HepG2 (cell line): ENCODE data around the gene PFN4. TPM values are rescaled to one million over a fixed set of nuclear protein-coding genes. Genes with fewer than 3 reads are reported as not detected.

Source experiments
- ATF7-NPFF ChIP-seq: sonication (generic); formaldehyde crosslinking; IDR thresholded peaks from 2 replicates; pipeline ENCODE4 v1.8.1; 2023; ENCODE audit warnings: mild to moderate bottlenecking, low read depth, missing genetic modification reagents, moderate library complexity
- CENPX ChIP-seq: sonication (generic); formaldehyde crosslinking; IDR thresholded peaks from 2 replicates; pipeline ENCODE4 v1.9.0; 2021; ENCODE audit warnings: mild to moderate bottlenecking, missing genetic modification reagents, moderate library complexity
- CREB3 ChIP-seq: sonication (generic); formaldehyde crosslinking; IDR thresholded peaks from 2 replicates; pipeline ENCODE4 v1.5.0; 2020; ENCODE audit warnings: missing genetic modification reagents
- DR1 ChIP-seq: sonication (generic); formaldehyde crosslinking; IDR thresholded peaks from 2 replicates; pipeline ENCODE4 v1.8.0; 2021; ENCODE audit warnings: mild to moderate bottlenecking, missing genetic modification reagents, inconsistent platforms
- MED13 ChIP-seq: sonication (generic); formaldehyde crosslinking; IDR thresholded peaks from 2 replicates; pipeline ENCODE4 v1.5.0; 2020; ENCODE audit warnings: missing genetic modification reagents
- PRMT3 ChIP-seq: sonication (generic); formaldehyde crosslinking; IDR thresholded peaks from 2 replicates; pipeline ENCODE4 v1.8.1; 2022; ENCODE audit warnings: low read depth, mild to moderate bottlenecking, moderate library complexity, missing genetic modification reagents, borderline replicate concordance
- SNAPC2 ChIP-seq: sonication (generic); formaldehyde crosslinking; IDR thresholded peaks from 2 replicates; pipeline ENCODE4 v1.8.1; 2022; ENCODE audit warnings: mild to moderate bottlenecking, missing genetic modification reagents
- TFE3 ChIP-seq: IDR thresholded peaks from 2 replicates; pipeline ENCODE4 v1.6.1; 2016
- U2AF1 ChIP-seq: fragments of 200-400 bp; formaldehyde crosslinking; optimal IDR thresholded peaks from 2 replicates; pipeline ENCODE3; 2017; ENCODE audit warnings: mild to moderate bottlenecking, low read depth, low read length
- ZFP36 ChIP-seq: fragments of 150-350 bp; IDR thresholded peaks from 2 replicates; pipeline ENCODE4 v1.6.1; 2018; ENCODE audit warnings: borderline replicate concordance, low read length, low read depth; ENCODE audit not compliant: partially characterized antibody
- ZNF136 ChIP-seq: sonication (generic); formaldehyde crosslinking; IDR thresholded peaks from 2 replicates; pipeline ENCODE4 v1.8.1; 2022; ENCODE audit warnings: low read depth, mild to moderate bottlenecking, moderate library complexity, missing genetic modification reagents
- ZNF362 ChIP-seq: sonication (generic); formaldehyde crosslinking; IDR thresholded peaks from 2 replicates; pipeline ENCODE4 v1.4.0; 2020; ENCODE audit warnings: missing genetic modification reagents, mild to moderate bottlenecking, borderline replicate concordance
- ZNF510 ChIP-seq: sonication (generic); formaldehyde crosslinking; IDR thresholded peaks from 2 replicates; pipeline ENCODE4 v1.4.0; 2020; ENCODE audit warnings: low read depth, mild to moderate bottlenecking, missing genetic modification reagents
- ZNF570 ChIP-seq: sonication (generic); formaldehyde crosslinking; IDR thresholded peaks from 2 replicates; pipeline ENCODE4 v1.4.0; 2020; ENCODE audit warnings: mild to moderate bottlenecking, missing genetic modification reagents, borderline replicate concordance
- ZNF576 ChIP-seq: sonication (generic); formaldehyde crosslinking; IDR thresholded peaks from 2 replicates; pipeline ENCODE4 v1.4.0; 2020; ENCODE audit warnings: mild to moderate bottlenecking, missing genetic modification reagents
- ZNF724P ChIP-seq: sonication (generic); formaldehyde crosslinking; IDR thresholded peaks from 2 replicates; pipeline ENCODE4 v1.8.0; 2022; ENCODE audit warnings: missing genetic modification reagents, borderline replicate concordance
- ZNF816 ChIP-seq: sonication (generic); formaldehyde crosslinking; IDR thresholded peaks from 2 replicates; pipeline ENCODE4 v1.8.0; 2022; ENCODE audit warnings: missing genetic modification reagents, mild to moderate bottlenecking, borderline replicate concordance
- ZNF841 ChIP-seq: sonication (generic); formaldehyde crosslinking; IDR thresholded peaks from 2 replicates; pipeline ENCODE4 v1.8.1; 2023; ENCODE audit warnings: missing genetic modification reagents, borderline replicate concordance
- polyA plus RNA-seq, 8 experiments: library from polyadenylated mRNA; depleted of rRNA in 3 of 8; stranded (reverse) in 7 of 8; unstranded in 1 of 8; fragments of >200 nt; fragmentation: Illumina TruSeq in 4 of 8; extraction: Trizol in 4 of 8; gene quantifications; 2 replicates each; pipeline versions ENCODE4 v1.2.1 to v1.2.3, GENCODE V29; 2011 to 2016; ENCODE audit warnings: low read depth in 4 of 8, missing spikeins in 1 of 8, mixed read lengths in 1 of 8; ENCODE audit not compliant: insufficient read depth in 1 of 8
- total RNA-seq, 5 experiments: library from RNA; depleted of rRNA; stranded (reverse); fragments of >200 nt; fragmentation: Illumina TruSeq; extraction: Trizol; gene quantifications; 2 replicates each; pipeline ENCODE4 v1.2.3, GENCODE V29; 2016; ENCODE audit warnings: low read depth in 1 of 5
- TF ChIP-seq, protein P1 (sequence below): sonication (generic); formaldehyde crosslinking; IDR thresholded peaks from 2 replicates; pipeline ENCODE4 v1.5.1; 2020; ENCODE audit warnings: missing genetic modification reagents, mild to moderate bottlenecking, borderline replicate concordance
- TF ChIP-seq, protein P2 (sequence below): sonication (generic); formaldehyde crosslinking; IDR thresholded peaks from 2 replicates; pipeline ENCODE4 v1.4.0; 2020; ENCODE audit warnings: missing genetic modification reagents

PFN4 gene
- total and polyA plus RNA-seq, 2 of the 13 experiments (the other 11 are each of a cell fraction or from before 2014, with no cell fraction given): 0.12 to 0.20 TPM

DNA sequence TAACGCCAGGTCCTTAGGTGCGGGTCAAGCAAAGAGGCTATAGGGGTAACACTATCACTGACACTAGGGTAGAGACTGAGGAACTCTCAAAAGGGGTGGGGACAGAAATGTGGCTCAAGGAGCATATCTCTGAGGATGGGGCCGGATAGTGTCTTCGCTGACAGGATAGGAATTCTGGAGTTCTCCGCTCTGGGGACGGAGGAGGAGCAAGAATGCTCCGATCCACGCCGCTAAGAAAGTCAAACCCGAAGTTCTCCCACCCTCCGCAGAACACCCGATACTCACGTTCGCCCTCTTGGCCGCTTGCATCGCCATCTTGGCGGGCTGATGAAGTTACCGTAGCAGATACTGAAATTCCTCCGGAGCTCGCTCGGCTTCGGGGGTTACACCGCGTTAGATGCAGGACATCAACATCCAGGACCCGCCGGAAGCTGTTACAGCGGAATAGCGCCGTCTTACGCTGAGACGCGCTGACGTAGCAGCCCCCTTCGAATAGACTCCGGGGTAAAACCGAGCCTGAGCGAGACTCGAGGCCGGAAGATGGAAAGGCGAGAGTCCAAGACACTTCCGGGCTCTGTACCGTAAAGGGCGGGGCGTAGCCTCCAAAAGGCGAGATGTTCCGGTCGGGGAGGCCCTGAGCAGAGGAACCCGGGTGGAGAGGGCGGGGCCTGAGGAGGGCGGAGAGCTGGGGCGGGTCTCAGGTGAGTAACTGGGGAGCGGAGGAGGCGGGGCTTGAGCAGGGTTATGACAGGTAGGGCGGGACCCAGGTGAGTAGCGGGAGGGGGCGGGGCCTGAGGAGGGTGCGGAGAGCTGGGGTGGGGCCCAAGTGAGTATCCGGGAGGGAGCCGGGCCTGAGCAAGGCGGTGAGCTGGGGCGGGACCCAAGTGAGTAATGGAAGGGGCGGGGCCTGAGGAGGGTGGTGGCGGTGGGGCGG, 47.0 kb downstream of the PFN4 start, which contains the start of gene SF3B6 (continued):
- peak; percentile 97 for TF ChIP-seq U2AF1
- TF ChIP-seq CREB3 (CRISPR knock-in tag): no peak
- TF ChIP-seq ZNF816 (CRISPR knock-in tag): 0 out of 2 replicates have a peak, but pooled peaks have one; percentile 58
- peak; percentile 82; the same call in 1 of the 2 replicates for TF ChIP-seq ZNF510
- TF ChIP-seq, protein P1, sequence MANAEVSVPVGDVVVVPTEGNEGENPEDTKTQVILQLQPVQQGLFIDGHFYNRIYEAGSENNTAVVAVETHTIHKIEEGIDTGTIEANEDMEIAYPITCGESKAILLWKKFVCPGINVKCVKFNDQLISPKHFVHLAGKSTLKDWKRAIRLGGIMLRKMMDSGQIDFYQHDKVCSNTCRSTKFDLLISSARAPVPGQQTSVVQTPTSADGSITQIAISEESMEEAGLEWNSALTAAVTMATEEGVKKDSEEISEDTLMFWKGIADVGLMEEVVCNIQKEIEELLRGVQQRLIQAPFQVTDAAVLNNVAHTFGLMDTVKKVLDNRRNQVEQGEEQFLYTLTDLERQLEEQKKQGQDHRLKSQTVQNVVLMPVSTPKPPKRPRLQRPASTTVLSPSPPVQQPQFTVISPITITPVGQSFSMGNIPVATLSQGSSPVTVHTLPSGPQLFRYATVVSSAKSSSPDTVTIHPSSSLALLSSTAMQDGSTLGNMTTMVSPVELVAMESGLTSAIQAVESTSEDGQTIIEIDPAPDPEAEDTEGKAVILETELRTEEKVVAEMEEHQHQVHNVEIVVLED (CRISPR knock-in tag): peak; percentile 100
- TF ChIP-seq, protein P2, sequence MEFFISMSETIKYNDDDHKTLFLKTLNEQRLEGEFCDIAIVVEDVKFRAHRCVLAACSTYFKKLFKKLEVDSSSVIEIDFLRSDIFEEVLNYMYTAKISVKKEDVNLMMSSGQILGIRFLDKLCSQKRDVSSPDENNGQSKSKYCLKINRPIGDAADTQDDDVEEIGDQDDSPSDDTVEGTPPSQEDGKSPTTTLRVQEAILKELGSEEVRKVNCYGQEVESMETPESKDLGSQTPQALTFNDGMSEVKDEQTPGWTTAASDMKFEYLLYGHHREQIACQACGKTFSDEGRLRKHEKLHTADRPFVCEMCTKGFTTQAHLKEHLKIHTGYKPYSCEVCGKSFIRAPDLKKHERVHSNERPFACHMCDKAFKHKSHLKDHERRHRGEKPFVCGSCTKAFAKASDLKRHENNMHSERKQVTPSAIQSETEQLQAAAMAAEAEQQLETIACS (CRISPR knock-in tag): no peak
- TF ChIP-seq ZNF570 (CRISPR knock-in tag): no peak
- peak; percentile 92 for TF ChIP-seq ATF7-NPFF (CRISPR knock-in tag)
- TF ChIP-seq CENPX (CRISPR knock-in tag): no peak
- TF ChIP-seq ZNF136: peak; percentile 92; the same call in 1 of the 2 replicates
- no peak; the same call in 1 of the 2 replicates for TF ChIP-seq ZNF576
- no peak; the same call in 1 of the 2 replicates for TF ChIP-seq PRMT3 (CRISPR knock-in tag)
- peak; percentile 79; the same call in 1 of the 2 replicates for TF ChIP-seq ZNF724P (CRISPR knock-in tag)
- TF ChIP-seq ZNF841 (CRISPR knock-in tag): no peak
- TF ChIP-seq MED13: no peak
- TF ChIP-seq ZFP36: no peak
- peak; percentile 86 for TF ChIP-seq TFE3 (CRISPR knock-in tag)
- TF ChIP-seq SNAPC2 (CRISPR knock-in tag): peak; percentile 92
- peak; percentile 93 for TF ChIP-seq DR1 (CRISPR knock-in tag)
- TF ChIP-seq ZNF362 (CRISPR knock-in tag): peak; percentile 77; the same call in 1 of the 2 replicates
